Measurements from ENCODE around the gene KIFC1. TPM values are rescaled to one million over a fixed set of nuclear protein-coding genes. Genes with fewer than 3 reads are reported as not detected.

Gene KIFC1
- total and polyA plus RNA-seq, 9 of the 15 experiments (the other 6 are each of a cell fraction or from before 2014, with no cell fraction given) = 1.3 to 95.2 (median 76.9) TPM

DNA sequence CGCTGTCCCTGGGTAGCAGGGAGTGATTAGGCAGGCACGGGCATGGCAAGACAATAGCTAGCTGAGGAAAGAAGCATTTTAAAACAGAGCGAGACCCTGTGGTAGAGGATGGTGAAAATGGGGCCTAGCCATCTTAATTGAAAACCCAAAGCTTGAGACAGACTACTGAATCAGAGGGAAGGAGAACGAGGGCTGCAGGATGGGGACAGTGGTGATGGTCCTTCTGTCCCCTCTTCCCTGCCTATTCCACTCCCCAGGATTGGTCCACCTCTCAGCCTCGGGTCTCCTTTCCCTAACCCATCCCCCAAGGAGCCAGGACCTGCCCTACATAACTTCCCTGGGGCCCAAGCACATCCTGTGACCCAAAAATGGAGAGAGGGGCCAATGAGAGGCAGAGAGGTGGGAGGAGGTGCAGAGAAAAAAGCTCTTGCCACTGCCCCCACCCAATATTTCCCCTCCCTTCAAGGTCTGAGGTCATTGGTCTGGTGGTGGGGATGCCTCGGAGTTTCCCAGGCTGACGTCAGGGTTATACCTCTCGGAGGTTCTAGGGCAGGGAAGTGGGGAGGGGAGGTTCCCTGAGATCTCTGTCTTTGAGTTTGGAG is 27.2 kb downstream of the KIFC1 start (continued):
- TF ChIP-seq, protein P1, sequence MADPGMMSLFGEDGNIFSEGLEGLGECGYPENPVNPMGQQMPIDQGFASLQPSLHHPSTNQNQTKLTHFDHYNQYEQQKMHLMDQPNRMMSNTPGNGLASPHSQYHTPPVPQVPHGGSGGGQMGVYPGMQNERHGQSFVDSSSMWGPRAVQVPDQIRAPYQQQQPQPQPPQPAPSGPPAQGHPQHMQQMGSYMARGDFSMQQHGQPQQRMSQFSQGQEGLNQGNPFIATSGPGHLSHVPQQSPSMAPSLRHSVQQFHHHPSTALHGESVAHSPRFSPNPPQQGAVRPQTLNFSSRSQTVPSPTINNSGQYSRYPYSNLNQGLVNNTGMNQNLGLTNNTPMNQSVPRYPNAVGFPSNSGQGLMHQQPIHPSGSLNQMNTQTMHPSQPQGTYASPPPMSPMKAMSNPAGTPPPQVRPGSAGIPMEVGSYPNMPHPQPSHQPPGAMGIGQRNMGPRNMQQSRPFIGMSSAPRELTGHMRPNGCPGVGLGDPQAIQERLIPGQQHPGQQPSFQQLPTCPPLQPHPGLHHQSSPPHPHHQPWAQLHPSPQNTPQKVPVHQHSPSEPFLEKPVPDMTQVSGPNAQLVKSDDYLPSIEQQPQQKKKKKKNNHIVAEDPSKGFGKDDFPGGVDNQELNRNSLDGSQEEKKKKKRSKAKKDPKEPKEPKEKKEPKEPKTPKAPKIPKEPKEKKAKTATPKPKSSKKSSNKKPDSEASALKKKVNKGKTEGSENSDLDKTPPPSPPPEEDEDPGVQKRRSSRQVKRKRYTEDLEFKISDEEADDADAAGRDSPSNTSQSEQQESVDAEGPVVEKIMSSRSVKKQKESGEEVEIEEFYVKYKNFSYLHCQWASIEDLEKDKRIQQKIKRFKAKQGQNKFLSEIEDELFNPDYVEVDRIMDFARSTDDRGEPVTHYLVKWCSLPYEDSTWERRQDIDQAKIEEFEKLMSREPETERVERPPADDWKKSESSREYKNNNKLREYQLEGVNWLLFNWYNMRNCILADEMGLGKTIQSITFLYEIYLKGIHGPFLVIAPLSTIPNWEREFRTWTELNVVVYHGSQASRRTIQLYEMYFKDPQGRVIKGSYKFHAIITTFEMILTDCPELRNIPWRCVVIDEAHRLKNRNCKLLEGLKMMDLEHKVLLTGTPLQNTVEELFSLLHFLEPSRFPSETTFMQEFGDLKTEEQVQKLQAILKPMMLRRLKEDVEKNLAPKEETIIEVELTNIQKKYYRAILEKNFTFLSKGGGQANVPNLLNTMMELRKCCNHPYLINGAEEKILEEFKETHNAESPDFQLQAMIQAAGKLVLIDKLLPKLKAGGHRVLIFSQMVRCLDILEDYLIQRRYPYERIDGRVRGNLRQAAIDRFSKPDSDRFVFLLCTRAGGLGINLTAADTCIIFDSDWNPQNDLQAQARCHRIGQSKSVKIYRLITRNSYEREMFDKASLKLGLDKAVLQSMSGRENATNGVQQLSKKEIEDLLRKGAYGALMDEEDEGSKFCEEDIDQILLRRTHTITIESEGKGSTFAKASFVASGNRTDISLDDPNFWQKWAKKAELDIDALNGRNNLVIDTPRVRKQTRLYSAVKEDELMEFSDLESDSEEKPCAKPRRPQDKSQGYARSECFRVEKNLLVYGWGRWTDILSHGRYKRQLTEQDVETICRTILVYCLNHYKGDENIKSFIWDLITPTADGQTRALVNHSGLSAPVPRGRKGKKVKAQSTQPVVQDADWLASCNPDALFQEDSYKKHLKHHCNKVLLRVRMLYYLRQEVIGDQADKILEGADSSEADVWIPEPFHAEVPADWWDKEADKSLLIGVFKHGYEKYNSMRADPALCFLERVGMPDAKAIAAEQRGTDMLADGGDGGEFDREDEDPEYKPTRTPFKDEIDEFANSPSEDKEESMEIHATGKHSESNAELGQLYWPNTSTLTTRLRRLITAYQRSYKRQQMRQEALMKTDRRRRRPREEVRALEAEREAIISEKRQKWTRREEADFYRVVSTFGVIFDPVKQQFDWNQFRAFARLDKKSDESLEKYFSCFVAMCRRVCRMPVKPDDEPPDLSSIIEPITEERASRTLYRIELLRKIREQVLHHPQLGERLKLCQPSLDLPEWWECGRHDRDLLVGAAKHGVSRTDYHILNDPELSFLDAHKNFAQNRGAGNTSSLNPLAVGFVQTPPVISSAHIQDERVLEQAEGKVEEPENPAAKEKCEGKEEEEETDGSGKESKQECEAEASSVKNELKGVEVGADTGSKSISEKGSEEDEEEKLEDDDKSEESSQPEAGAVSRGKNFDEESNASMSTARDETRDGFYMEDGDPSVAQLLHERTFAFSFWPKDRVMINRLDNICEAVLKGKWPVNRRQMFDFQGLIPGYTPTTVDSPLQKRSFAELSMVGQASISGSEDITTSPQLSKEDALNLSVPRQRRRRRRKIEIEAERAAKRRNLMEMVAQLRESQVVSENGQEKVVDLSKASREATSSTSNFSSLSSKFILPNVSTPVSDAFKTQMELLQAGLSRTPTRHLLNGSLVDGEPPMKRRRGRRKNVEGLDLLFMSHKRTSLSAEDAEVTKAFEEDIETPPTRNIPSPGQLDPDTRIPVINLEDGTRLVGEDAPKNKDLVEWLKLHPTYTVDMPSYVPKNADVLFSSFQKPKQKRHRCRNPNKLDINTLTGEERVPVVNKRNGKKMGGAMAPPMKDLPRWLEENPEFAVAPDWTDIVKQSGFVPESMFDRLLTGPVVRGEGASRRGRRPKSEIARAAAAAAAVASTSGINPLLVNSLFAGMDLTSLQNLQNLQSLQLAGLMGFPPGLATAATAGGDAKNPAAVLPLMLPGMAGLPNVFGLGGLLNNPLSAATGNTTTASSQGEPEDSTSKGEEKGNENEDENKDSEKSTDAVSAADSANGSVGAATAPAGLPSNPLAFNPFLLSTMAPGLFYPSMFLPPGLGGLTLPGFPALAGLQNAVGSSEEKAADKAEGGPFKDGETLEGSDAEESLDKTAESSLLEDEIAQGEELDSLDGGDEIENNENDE (IDR thresholded peaks at IDR 0.05; ENCODE audit: low read depth, low read length) = no peak
- TF ChIP-seq, protein P2, sequence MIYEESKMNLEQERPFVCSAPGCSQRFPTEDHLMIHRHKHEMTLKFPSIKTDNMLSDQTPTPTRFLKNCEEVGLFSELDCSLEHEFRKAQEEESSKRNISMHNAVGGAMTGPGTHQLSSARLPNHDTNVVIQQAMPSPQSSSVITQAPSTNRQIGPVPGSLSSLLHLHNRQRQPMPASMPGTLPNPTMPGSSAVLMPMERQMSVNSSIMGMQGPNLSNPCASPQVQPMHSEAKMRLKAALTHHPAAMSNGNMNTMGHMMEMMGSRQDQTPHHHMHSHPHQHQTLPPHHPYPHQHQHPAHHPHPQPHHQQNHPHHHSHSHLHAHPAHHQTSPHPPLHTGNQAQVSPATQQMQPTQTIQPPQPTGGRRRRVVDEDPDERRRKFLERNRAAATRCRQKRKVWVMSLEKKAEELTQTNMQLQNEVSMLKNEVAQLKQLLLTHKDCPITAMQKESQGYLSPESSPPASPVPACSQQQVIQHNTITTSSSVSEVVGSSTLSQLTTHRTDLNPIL (CRISPR knock-in tag; IDR thresholded peaks at IDR 0.05) = no peak
- TF ChIP-seq ELF1 (tag; IDR thresholded peaks at IDR 0.05) (no peak), FOXJ3 (CRISPR knock-in tag; IDR thresholded peaks at IDR 0.05) (no peak), ZBTB17 (CRISPR knock-in tag; IDR thresholded peaks at IDR 0.05) (no peak), GATAD2A (IDR thresholded peaks at IDR 0.05) (0 out of 2 replicates have a peak, but pooled peaks have one; percentile 5), PML (IDR thresholded peaks at IDR 0.05; ENCODE audit: low read length) (peak; percentile 35; the same call in 1 of the 2 replicates), RBM39 (optimal IDR thresholded peaks at IDR 0.05; ENCODE audit: low read depth, low read length) (peak; percentile 89), EZH2 (IDR thresholded peaks at IDR 0.05; ENCODE audit: borderline replicate concordance, low read depth, low read length) (no peak)
- TF ChIP-seq, protein P3, sequence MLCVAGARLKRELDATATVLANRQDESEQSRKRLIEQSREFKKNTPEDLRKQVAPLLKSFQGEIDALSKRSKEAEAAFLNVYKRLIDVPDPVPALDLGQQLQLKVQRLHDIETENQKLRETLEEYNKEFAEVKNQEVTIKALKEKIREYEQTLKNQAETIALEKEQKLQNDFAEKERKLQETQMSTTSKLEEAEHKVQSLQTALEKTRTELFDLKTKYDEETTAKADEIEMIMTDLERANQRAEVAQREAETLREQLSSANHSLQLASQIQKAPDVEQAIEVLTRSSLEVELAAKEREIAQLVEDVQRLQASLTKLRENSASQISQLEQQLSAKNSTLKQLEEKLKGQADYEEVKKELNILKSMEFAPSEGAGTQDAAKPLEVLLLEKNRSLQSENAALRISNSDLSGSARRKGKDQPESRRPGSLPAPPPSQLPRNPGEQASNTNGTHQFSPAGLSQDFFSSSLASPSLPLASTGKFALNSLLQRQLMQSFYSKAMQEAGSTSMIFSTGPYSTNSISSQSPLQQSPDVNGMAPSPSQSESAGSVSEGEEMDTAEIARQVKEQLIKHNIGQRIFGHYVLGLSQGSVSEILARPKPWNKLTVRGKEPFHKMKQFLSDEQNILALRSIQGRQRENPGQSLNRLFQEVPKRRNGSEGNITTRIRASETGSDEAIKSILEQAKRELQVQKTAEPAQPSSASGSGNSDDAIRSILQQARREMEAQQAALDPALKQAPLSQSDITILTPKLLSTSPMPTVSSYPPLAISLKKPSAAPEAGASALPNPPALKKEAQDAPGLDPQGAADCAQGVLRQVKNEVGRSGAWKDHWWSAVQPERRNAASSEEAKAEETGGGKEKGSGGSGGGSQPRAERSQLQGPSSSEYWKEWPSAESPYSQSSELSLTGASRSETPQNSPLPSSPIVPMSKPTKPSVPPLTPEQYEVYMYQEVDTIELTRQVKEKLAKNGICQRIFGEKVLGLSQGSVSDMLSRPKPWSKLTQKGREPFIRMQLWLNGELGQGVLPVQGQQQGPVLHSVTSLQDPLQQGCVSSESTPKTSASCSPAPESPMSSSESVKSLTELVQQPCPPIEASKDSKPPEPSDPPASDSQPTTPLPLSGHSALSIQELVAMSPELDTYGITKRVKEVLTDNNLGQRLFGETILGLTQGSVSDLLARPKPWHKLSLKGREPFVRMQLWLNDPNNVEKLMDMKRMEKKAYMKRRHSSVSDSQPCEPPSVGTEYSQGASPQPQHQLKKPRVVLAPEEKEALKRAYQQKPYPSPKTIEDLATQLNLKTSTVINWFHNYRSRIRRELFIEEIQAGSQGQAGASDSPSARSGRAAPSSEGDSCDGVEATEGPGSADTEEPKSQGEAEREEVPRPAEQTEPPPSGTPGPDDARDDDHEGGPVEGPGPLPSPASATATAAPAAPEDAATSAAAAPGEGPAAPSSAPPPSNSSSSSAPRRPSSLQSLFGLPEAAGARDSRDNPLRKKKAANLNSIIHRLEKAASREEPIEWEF (CRISPR knock-in tag; IDR thresholded peaks at IDR 0.05) = no peak
